ENCODE results near the gene IFITM10.

Gene IFITM10

GRCh38 chr11:1728301-1728700, 22.1 kb downstream of the IFITM10 start:
- no peak for FAIRE-seq
- DNase-seq (ENCODE audit: insufficient read length, low spot score), result no peak
- TF ChIP-seq POLR2AphosphoS5 (IDR thresholded peaks at IDR 0.05; ENCODE audit: low read depth, low read length) (no peak), POU2F2 (IDR thresholded peaks at IDR 0.05; ENCODE audit: low read depth, low read length) (no peak), SPI1 (IDR thresholded peaks at IDR 0.05; ENCODE audit: low read depth, low read length) (no peak)

- TF ChIP-seq TAF1 (IDR thresholded peaks at IDR 0.05; ENCODE audit: low read depth, low read length) (no peak), POLR2AphosphoS5 (IDR thresholded peaks at IDR 0.05; ENCODE audit: low read depth, low read length) (no peak), POLR2A (IDR thresholded peaks at IDR 0.05; ENCODE audit: low read depth, low read length) (no peak), PAX5 (IDR thresholded peaks at IDR 0.05; ENCODE audit: insufficient read depth, low read length, severe bottlenecking) (no peak), SPI1 (IDR thresholded peaks at IDR 0.05; ENCODE audit: low read depth, low read length) (no peak), POU2F2 (IDR thresholded peaks at IDR 0.05; ENCODE audit: low read depth, low read length) (no peak)
- no peak for DNase-seq (ENCODE audit: insufficient read length, low spot score)
- no peak for FAIRE-seq
These were observed 22.5 kb downstream of the IFITM10 start for GRCh38 chr11:1727861-1728260.

GRCh38 chr11:1727096-1727690, 23.2 kb downstream of the IFITM10 start:
- DNase-seq (ENCODE audit: insufficient read length, low spot score), result no peak
- no peak for FAIRE-seq
- TF ChIP-seq SPI1 (IDR thresholded peaks at IDR 0.05; ENCODE audit: low read depth, low read length) (no peak), PAX5 (IDR thresholded peaks at IDR 0.05; ENCODE audit: insufficient read depth, low read length, severe bottlenecking) (no peak), POLR2AphosphoS5 (IDR thresholded peaks at IDR 0.05; ENCODE audit: low read depth, low read length) (no peak), TAF1 (IDR thresholded peaks at IDR 0.05; ENCODE audit: low read depth, low read length) (no peak), POU2F2 (IDR thresholded peaks at IDR 0.05; ENCODE audit: low read depth, low read length) (no peak), POLR2A (IDR thresholded peaks at IDR 0.05; ENCODE audit: low read depth, low read length) (no peak)

GRCh38 chr11:1719781-1720180, 30.6 kb downstream of the IFITM10 start:
- FAIRE-seq (no peak), DNase-seq (ENCODE audit: insufficient read length, low spot score) (no peak)
- no peak for TF ChIP-seq TAF1 (IDR thresholded peaks at IDR 0.05; ENCODE audit: low read depth, low read length)
- no peak for TF ChIP-seq SPI1 (IDR thresholded peaks at IDR 0.05; ENCODE audit: low read depth, low read length)
- no peak for TF ChIP-seq PAX5 (IDR thresholded peaks at IDR 0.05; ENCODE audit: insufficient read depth, low read length, severe bottlenecking)

GRCh38 chr11:1718326-1718725, 32.1 kb downstream of the IFITM10 start:
- FAIRE-seq (no peak), DNase-seq (ENCODE audit: insufficient read length, low spot score) (no peak)
- TF ChIP-seq PAX5 (IDR thresholded peaks at IDR 0.05; ENCODE audit: insufficient read depth, low read length, severe bottlenecking), result no peak
- TF ChIP-seq POU2F2 (IDR thresholded peaks at IDR 0.05; ENCODE audit: low read depth, low read length), result no peak
- no peak for TF ChIP-seq POLR2A (IDR thresholded peaks at IDR 0.05; ENCODE audit: low read depth, low read length)
- no peak for TF ChIP-seq TAF1 (IDR thresholded peaks at IDR 0.05; ENCODE audit: low read depth, low read length)

- FAIRE-seq (no peak), DNase-seq (ENCODE audit: insufficient read length, low spot score) (no peak)
- no peak for TF ChIP-seq SPI1 (IDR thresholded peaks at IDR 0.05; ENCODE audit: low read depth, low read length)
- no peak for TF ChIP-seq POU2F2 (IDR thresholded peaks at IDR 0.05; ENCODE audit: low read depth, low read length)
- no peak for TF ChIP-seq TAF1 (IDR thresholded peaks at IDR 0.05; ENCODE audit: low read depth, low read length)
- TF ChIP-seq POLR2A (IDR thresholded peaks at IDR 0.05; ENCODE audit: low read depth, low read length), result no peak
- no peak for TF ChIP-seq POLR2AphosphoS5 (IDR thresholded peaks at IDR 0.05; ENCODE audit: low read depth, low read length)
- TF ChIP-seq PAX5 (IDR thresholded peaks at IDR 0.05; ENCODE audit: insufficient read depth, low read length, severe bottlenecking), result no peak
These were observed 32.6 kb downstream of the IFITM10 start for GRCh38 chr11:1717745-1718144.

- no peak for TF ChIP-seq POU2F2 (IDR thresholded peaks at IDR 0.05; ENCODE audit: low read depth, low read length)
- TF ChIP-seq TAF1 (IDR thresholded peaks at IDR 0.05; ENCODE audit: low read depth, low read length), result no peak
- no peak for TF ChIP-seq PAX5 (IDR thresholded peaks at IDR 0.05; ENCODE audit: insufficient read depth, low read length, severe bottlenecking)
- TF ChIP-seq SPI1 (IDR thresholded peaks at IDR 0.05; ENCODE audit: low read depth, low read length), result no peak
- no peak for TF ChIP-seq POLR2AphosphoS5 (IDR thresholded peaks at IDR 0.05; ENCODE audit: low read depth, low read length)
- DNase-seq (ENCODE audit: insufficient read length, low spot score) (no peak), FAIRE-seq (no peak)
These were observed 35.2 kb downstream of the IFITM10 start for GRCh38 chr11:1714908-1715885.

GRCh38 chr11:1708716-1709115, 41.7 kb downstream of the IFITM10 start:
- no peak for FAIRE-seq
- DNase-seq (ENCODE audit: insufficient read length, low spot score), result no peak
- TF ChIP-seq PAX5 (IDR thresholded peaks at IDR 0.05; ENCODE audit: insufficient read depth, low read length, severe bottlenecking) (no peak), SPI1 (IDR thresholded peaks at IDR 0.05; ENCODE audit: low read depth, low read length) (no peak), POLR2A (IDR thresholded peaks at IDR 0.05; ENCODE audit: low read depth, low read length) (no peak), POLR2AphosphoS5 (IDR thresholded peaks at IDR 0.05; ENCODE audit: low read depth, low read length) (no peak), POU2F2 (IDR thresholded peaks at IDR 0.05; ENCODE audit: low read depth, low read length) (no peak), TAF1 (IDR thresholded peaks at IDR 0.05; ENCODE audit: low read depth, low read length) (no peak)

GRCh38 chr11:1707751-1708150, 42.6 kb downstream of the IFITM10 start:
- FAIRE-seq (no peak), DNase-seq (ENCODE audit: insufficient read length, low spot score) (no peak)
- TF ChIP-seq SPI1 (IDR thresholded peaks at IDR 0.05; ENCODE audit: low read depth, low read length), result no peak
- TF ChIP-seq POLR2A (IDR thresholded peaks at IDR 0.05; ENCODE audit: low read depth, low read length), result no peak
- TF ChIP-seq PAX5 (IDR thresholded peaks at IDR 0.05; ENCODE audit: insufficient read depth, low read length, severe bottlenecking), result no peak
- no peak for TF ChIP-seq POU2F2 (IDR thresholded peaks at IDR 0.05; ENCODE audit: low read depth, low read length)
- no peak for TF ChIP-seq POLR2AphosphoS5 (IDR thresholded peaks at IDR 0.05; ENCODE audit: low read depth, low read length)
- TF ChIP-seq TAF1 (IDR thresholded peaks at IDR 0.05; ENCODE audit: low read depth, low read length), result no peak

Measured in GM12891 (cell line).